GM21423 (cell line): ENCODE data around the gene WDR72.
"Not testable (repeated sequence)": the region's sequence is repeated elsewhere in the genome, so short reads cannot be mapped to it uniquely, and the experiment has no call there.

Source experiments
- ATAC-seq: cut with Tn5 transposase; IDR thresholded peaks from one replicate; pipeline ENCODE4 v1.9.1; 2021; ENCODE audit warnings: mild to moderate bottlenecking, moderate library complexity; ENCODE audit not compliant: unreplicated experiment

The WDR72 gene

GRCh38 chr15:53759411-53759931, at the start of gene WDR72:
Gene WDR72, minus strand, starts transcription at chr15:53759663. Its CDS starts 26,514 bp downstream, at chr15:53733149.
- no peak for ATAC-seq

DNA sequence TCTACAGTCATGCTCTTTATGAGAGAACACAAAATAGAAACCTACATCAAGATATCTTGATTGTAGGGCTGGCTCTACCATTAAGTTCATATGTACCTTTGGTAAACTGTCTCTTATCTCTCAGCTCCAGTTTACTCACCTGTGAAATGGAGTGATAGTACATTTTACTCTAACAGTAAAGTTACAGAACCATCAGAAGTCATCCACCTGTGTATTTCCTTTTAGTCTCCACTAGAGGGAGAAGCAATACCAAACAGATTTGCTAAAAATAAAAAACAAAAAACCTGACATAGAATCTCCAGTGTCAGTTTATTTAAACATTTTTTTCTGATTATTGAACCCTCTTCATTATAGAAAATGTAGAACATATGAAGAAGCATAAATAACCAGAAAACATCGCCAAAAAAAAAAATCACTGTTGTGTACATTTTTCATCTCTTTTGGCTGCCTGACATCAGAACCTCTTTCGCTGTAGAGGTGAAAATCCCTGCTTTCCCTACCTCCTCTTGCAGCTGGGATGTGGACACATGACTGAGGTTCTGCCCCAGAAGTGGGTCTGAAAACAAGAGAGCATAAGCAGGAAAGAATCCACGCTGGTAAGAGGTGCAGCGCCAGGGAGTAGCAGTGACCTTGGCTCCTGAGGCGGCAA, 48.7 kb upstream of the WDR72 start:
- ATAC-seq = peak; percentile 51

- no peak for ATAC-seq
Observed at GRCh38 chr15:53807501-53807900, 48.0 kb upstream of the WDR72 start.

DNA sequence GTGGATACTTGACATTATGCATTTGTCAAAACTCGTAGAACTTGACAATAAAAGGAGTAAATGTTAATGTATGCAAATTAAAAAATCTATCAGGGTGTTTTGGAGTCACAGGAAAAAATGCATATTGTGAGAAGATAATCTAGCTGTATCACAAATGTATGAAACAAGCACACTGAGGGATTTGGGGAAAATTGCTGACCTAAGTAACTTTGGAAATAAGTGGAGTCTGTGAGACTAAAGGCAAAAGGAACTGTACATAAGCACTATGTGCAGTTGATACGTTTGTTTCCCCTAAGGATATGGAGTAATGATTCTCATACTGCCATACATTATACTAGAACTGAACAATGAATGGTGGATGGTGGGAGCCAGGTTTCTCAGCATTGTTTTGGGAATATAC, 43.2 kb upstream of the WDR72 start:
- no peak for ATAC-seq

- no peak for ATAC-seq
Observed at GRCh38 chr15:53791581-53791980, 32.1 kb upstream of the WDR72 start.

DNA sequence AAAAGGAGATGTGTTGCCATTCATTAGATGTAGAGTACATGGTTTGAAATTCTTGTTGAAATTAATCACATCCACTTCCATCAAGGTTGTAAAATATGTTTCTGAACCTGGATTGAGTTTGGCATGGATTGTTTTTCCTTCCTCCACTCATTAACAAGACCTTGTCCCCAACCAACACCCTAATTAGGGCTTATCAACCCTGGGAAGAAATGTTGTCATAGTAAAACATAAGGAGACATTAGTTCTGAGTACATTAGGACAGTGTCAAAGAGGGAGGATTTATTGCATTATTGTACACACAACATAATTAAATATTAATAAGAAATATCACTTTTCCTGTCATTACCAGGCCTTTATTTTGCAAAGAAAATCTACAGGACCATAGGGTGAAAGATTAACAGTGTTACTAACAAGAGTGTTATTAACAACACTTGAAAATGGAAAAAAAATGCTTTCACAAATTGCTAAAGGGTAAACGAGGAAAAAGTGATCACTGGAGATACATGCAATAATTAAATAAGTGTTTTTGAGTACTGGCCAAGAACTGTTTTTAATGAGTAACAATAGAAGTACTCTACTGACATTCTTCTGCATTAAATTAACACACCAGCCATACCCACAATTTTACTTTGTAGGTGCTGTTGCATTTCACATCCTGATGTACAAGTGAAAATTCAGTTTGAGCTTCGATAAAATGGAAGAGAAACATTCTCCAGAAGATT, 30.4 kb upstream of the WDR72 start:
- no peak for ATAC-seq

DNA sequence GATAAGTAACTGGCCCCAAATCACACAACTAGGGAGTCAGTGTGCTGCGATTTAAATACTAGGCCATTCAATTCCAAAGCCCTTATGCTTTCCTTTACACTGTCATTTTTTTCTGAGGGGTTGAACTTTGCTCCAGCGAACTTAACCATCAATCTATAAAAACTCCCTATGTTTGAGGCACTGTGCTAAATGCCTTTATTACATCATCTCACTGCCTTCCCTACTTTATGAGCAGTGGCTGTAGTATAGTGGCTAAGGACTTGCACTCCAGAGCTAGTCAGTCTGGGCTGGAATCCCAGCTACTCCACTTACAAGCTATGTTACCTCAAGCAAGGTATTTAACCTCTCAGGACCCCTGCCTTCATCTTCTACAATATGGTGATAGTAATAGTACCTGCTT, 26.9 kb upstream of the WDR72 start:
- ATAC-seq = no peak

GRCh38 chr15:53785241-53785640, 25.8 kb upstream of the WDR72 start:
- not testable (repeated sequence) for ATAC-seq

DNA sequence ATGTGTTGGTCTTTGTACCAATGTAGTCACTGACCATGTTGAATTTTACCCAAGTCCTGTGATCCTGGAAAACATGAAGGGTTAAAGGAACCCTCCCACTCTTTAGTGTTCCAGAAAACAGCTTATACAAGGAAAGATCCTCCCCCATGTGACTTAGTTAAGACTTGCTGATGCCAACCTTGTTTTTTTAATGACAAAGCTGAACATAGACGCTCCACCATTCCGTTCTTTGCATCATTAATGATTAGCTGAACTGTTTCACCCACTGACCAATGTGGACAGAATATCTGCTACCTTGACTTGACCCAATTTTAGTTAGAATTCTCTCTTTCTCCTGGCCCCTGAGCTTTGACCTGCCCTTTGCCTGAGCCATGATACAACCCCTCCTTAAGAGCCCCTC, 3.5 kb upstream of the WDR72 start:
- no peak for ATAC-seq

DNA sequence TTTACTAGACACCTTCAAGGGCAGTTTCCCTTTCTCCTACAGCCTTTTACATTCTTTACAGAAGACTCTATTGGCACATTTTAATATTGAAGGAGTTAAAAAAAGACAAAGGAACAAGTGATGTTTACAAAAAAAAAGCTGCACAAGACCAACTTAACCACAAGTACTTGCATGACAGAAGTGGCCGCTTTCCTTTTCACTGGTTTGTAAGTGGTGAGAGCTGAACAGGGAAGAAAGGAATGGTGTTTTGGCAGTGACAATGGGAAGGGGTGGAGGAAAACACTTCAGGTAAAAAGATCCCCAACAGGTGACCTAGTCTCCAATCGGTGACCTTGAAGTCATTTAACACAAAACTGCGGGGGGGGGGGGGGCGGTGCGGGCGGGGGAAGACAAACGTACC, 1.1 kb downstream of the WDR72 start:
- ATAC-seq = no peak

DNA sequence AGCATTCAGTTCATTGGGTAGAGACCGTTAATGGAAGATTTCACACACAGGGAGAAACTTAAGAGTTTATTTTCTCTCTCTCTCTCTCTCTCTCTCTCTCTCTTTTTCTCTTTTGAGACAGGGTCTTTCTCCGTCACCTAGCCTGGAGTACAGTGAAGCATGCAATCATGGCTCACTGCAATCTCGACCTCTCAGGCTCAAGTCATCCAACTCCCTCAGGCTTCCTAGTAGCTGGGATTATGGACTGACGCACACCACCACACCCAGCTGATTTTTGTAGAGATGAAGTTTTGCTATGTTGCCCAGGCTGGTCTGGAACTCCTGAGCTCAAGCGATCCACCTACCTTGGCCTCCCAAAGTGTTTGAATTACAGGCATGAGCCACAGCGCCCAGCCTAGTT, 1.6 kb downstream of the WDR72 start:
- no peak for ATAC-seq

DNA sequence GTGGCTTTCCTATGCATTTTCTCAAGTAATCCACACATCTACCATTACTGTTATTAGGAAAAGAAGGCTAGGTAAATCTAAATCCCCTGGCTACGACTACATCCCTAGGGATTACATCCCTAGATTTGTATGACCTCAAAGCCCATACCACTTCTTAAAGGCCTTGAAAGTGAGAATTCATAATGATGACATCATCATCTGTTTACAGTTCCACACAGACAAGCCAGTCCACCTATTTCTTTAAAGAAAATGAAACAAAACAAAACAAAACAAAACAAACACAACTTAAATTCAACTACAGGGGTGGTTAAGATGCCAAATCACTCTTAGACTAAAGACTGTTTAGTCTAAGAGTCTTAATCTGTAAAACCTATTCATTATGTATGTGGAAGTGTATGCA, 5.7 kb downstream of the WDR72 start:
- no peak for ATAC-seq

DNA sequence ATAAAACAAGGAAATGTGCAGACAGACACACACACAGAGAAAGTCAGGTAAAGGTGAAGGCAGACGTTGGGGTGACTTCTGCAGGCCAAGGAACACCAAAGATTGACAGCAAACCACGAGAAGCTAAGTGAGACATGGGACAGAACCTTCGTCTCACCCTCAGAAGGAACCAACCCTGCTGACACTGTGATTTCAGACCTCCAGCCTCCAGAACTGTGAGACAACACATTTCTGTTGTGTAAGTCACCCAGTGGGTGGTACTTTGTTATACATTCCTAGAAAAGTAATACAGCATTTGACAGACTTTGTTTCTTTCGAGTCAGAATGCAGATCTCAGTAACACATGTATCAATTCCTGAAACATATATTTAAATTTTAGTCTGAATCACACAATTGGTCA, 7.1 kb downstream of the WDR72 start:
- no peak for ATAC-seq

GRCh38 chr15:53747501-53748068, 11.9 kb downstream of the WDR72 start:
- no peak for ATAC-seq

DNA sequence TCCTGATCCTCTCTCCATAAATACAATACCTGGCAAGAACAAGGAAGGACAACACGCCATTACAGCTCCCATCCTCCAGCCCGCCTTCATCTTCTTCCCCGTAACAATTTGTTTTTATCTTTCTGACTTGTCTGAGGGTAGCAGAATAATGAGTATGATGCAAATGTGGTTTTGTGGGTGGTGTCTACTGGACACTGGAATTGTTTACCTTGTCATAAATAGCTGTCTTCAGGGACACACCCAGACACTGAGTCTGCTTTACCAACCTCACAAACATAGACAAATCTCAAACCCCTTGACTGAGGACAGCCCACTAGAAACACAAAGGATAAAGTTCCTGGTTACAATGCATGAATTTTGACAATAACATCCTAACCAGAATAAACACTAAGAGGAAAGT, 13.4 kb downstream of the WDR72 start:
- no peak for ATAC-seq

GRCh38 chr15:53739651-53740050, 19.8 kb downstream of the WDR72 start:
- ATAC-seq = no peak

GRCh38 chr15:53739187-53739586, 20.3 kb downstream of the WDR72 start:
- no peak for ATAC-seq

- ATAC-seq = no peak
Observed at GRCh38 chr15:53721334-53722087, 38.0 kb downstream of the WDR72 start.

- ATAC-seq = no peak
Observed at GRCh38 chr15:53716909-53717876, 42.3 kb downstream of the WDR72 start.

GRCh38 chr15:53713218-53713617, 46.2 kb downstream of the WDR72 start:
- ATAC-seq = no peak
